ENCODE results near the gene ARL10.

The ARL10 gene

DNA sequence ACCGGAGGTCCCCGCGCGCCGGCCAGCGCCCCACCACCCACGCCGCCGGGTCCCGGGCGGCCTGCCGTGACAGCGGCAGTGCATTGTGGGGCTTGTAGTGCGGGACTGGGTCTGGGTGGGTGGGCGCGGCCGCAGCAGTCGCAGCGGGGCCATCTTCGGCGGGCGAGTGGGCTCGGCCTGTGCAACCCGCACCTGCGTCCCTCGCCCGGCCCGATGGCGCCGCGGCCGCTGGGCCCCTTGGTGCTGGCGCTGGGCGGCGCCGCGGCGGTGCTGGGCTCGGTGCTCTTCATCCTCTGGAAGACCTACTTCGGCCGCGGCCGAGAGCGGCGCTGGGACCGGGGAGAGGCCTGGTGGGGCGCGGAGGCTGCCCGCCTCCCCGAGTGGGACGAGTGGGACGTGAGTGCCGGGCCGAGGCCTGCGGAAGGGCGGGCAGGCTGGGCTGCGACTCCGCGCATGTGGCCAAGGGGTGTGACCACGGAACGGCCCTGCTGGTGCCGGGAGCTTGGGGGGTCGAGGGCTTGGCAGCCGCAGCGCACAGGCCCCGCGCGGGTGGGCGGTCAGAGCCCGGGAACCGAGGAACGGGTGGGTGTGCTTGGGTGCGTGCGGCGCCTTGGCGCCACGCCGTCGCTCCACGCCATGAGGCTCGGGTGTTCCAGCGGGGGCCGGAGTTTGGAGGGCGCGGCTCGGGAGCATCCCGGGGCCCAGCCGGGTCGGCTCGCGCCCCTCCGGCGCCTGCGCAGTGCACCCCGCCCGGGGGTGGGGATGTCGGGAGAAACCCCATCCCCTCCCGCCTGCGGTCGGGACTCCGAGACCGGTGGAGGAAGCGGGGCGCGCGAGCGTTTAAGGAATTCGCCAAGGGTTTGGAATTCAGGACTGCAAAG lies at the start of gene ARL10:
Gene ARL10 (plus strand): TSS at position 137 of the 881 bp plus-strand sequence. CDS start 77 bp downstream, at position 214.
- DNase-seq, result no peak

DNA sequence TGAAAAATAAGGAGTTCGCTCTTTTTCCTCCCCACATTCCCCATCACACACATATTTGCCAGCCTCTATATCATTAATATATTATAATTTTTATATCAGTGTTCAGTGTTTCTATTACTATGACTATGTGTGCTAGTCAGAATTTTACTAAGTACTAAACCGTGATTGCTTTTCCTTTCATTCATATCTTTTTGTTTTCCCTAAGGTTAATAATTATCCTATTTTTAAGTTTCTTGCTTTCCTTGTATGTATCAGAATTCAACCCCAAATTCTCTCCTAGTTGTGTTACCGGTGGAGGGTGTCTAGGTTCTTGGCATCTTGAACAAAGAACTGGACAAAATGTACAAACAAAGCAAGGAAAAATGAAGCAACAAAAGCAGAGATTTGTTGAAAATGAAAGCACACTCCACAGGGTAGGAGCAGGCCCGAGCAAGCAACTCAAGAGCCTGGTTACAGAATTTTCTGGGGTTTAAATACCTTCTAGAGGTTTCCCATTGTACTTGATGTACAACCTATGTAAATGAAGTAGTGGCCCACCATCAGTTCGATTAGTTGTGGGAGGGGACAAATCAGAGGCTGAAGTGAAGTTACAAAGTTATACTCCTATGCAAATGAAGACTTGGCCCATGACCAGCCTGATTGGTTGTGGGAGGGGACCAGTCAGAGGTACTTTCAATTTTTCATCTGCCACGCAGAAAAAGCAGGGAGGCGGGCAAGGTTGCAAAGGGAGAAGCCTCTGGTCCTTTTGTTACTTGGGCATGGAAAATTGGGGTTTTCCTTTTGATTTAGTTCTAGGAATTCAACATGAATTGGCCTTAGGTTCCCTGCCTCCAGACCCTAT lies 47.5 kb upstream of the ARL10 start:
- no peak for DNase-seq

DNA sequence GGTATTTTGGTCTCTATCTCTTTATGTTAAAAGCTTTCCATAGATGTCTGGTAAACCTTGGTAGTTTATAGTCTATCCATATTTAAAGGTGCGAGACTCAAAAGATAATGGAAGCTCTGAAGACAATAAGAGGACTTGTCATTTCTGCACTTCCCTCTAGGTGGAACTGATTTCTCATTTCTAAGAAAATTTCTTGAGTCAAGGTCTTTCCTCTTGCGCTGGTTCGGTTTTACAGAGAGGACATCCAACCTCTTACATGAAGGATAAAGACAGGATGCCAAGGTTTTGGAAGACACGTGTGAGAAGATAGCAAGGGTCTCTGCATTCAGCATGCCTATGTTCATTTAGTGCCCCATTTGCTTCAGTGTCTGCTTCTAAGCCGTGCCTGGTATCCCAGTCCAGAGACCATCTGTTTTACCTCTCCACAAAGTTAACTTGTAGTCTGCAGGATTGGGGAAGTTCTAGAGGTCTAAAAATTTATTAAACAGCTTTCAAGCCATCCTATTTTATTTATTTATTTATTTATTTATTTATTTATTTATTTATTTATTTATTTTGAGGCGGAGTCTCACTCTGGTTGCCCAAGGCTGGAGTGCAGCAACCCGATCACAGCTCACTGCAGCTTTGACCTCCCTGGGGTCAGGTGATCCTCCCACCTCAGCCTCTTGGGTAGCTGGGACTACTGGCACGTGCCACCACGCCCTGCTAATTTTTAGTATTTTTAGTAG lies 45.3 kb upstream of the ARL10 start:
- DNase-seq, result no peak

DNA sequence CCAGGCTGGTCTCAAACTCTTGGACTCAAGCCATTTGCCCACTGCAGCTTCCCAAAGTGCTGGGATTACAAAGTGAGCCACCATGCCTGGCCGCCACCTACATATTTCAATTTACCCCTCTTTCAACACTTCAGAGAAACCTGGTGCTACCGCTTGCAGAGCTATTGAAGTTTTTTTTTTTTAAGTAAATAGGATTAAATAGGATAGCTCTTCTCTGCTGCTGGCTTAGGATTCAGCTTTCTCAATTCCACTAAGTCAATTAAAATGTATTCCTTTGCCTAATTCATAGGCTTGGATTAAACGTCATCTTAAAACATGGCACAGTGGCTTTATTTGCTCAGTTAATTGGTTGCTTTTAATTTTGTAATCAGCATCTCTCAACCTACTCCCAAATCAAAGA lies 44.7 kb upstream of the ARL10 start:
- no peak for DNase-seq

DNA sequence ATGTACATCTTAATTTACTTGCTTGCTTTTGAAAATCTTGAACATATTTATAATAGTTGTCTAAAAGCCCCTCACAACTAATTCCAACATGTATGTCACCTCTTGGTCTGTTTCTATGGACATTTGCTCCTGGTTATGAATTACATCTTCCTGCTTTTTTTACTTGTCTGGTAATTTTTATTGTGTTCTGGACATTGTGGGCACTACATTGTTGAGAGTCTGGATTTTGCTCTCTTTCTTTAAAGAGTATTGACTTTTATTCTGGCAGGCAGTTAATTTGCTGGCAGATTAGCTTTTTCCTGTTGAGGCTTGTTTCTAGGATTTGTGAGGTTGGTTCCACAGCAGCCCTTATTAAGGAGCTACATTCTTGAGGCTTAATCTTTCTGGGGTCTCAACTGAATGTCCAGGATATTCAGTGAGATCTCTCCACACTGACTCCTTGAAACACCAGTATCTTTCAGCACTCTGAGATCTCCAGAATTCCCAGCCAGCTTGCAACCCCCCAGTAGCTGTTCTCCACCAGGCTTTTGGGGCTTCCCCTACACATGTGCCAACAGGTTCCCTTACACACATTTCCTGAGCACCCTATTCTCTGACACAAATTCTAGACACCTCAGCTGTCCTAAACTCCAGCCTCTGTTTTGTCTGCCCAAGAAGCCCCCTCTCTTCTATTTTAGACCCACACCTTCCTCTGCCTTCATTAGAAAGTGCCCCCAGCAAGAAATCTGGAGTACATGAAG lies 31.1 kb upstream of the ARL10 start:
- no peak for DNase-seq

- no peak for DNase-seq
Observed at GRCh38 chr5:176337913-176338312, 27.4 kb upstream of the ARL10 start.

- DNase-seq, result no peak
Observed at GRCh38 chr5:176339304-176339703, 26.0 kb upstream of the ARL10 start.

GRCh38 chr5:176341325-176342157 lies 23.7 kb upstream of the ARL10 start:
- no peak for DNase-seq

DNA sequence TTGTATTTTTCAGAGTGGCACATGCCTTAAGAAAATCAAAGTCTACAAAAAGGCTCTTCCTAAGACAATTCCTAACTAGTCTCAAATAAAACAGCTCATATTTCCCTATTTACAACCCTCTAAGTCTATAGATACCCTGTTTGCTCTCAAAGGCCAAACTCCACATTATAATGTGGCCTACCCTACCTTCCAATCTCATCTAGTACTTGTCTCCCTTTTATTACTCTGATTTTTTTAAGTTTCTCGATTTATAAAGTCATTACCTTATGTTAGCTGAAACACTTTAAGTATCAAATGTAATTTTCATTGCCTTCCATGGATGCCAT lies 23.2 kb upstream of the ARL10 start:
- no peak for DNase-seq

- DNase-seq, result no peak
Observed at GRCh38 chr5:176342766-176343458, 22.4 kb upstream of the ARL10 start.

DNA sequence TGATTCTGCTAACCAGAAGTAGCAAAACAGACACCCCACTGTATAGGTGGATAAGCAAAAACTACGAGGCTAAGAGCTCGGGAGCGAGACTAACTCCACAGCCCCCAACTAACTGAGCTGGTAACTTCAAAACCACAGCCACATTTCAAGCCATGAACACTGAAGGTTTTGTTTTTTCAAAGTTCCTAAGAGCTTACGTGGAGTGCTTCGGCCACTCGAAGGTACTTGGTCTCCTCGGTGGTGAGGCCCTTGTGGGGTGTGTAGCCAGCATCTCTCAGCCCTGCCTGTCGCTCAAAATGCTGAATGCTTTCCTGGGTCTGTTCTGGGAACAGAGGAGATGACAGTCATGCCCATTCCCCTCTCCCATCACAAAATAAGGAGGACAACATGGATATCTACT lies 14.9 kb upstream of the ARL10 start:
- no peak for DNase-seq

- no peak for DNase-seq
Observed at GRCh38 chr5:176352116-176352878, 13.0 kb upstream of the ARL10 start.

DNA sequence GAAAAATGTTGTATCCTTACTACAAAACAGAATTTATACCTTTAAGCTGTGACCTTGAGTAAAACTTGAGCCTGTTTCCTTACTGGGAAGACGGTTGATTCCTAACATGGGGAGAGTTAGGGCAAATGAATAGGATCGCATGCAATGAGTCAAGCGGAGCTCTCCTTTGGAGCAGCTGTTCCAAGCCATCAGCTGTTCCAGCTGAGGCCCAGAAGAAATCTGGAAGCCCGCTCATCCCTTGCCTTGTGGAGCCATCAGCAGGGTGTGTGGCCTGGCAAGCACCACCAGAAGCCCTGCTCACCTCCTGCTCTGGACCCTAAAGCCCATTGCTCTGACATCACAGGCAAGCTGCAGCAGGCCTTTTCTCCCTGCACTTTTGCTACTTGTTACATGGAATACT lies 11.8 kb upstream of the ARL10 start:
- no peak for DNase-seq

DNA sequence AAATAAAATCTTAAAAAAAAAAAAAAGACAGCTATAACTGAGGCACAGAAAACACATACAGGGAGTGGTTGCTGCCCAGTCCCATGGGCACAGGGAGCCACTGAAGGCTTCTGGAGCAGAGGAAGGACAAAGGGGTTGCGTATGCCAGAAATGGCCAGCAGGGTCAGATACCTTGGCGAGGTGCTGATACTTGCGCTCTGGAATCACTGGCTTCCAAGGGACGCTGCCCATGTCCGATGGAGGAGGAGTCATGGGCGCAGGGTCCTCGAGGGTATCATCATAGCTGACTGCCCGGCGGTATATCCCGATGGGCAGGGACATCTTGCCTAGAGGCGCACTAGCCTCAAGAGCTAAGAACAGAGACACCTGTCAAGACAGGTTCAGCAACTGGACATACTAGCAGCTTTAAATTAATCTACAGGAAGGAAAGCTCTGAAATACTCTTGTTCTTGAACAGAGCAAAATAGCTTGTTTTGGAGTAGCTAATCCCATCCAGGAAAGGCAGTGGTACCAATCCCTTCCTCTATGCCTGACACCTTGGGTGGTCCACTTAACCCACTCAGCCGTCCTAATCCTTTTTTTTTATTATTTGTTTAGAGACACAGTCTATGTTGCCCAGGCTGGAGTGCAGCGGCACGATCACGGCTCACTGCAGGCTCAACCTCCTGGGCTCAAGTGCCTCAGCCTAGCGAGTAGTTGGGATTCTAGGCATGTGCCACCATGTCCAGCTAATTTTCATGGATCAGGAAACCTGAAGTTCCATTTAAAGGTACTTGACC lies 9.7 kb upstream of the ARL10 start:
- DNase-seq, result peak in 2 of 3 experiments; percentile 5 to 58

GRCh38 chr5:176356179-176356566 lies 9.1 kb upstream of the ARL10 start:
- no peak for DNase-seq

DNA sequence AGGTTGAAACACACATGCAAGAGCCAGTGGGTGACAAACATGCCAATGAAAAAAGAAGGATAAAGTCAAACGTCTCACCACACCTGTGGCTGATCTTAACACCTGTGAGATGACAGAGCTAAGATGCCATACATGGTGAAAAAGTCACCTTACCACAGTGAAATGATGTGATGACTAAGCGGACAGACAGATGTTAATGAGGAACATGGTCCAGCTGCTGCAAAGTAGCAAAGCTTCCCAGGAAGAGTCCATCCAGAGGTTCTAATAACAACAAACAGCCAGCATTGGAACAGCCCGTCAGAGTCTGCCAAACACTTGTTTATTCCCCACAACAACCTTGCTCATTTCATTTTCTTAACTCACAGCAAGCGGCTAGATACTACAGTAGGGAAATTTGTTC lies 5.6 kb upstream of the ARL10 start:
- no peak for DNase-seq

- peak in 2 of 3 experiments; percentile 61 to 74 for DNase-seq
Observed at GRCh38 chr5:176360894-176361436, 4.3 kb upstream of the ARL10 start.

- peak; percentile 82 to 88 (median 82) for DNase-seq
Observed at GRCh38 chr5:176361437-176362232, 3.7 kb upstream of the ARL10 start, which contains the start of gene KIAA1191. TSS of gene KIAA1191 (minus strand) at chr5:176361764. CDS start at chr5:176359508, 2,256 bp downstream.

Data from NCI-H1417 (cell line).